GM12892 (cell line): ENCODE data around the gene LINGO1.

Source experiments
- POLR2A ChIP-seq: IDR thresholded peaks from 2 replicates; pipeline ENCODE4 v1.6.1; 2011; ENCODE audit warnings: low read depth, low read length, control low read depth
- POLR2AphosphoS5 ChIP-seq: IDR thresholded peaks from 2 replicates; pipeline ENCODE4 v1.6.1; 2011; ENCODE audit warnings: low read depth, low read length, control low read depth

DNA sequence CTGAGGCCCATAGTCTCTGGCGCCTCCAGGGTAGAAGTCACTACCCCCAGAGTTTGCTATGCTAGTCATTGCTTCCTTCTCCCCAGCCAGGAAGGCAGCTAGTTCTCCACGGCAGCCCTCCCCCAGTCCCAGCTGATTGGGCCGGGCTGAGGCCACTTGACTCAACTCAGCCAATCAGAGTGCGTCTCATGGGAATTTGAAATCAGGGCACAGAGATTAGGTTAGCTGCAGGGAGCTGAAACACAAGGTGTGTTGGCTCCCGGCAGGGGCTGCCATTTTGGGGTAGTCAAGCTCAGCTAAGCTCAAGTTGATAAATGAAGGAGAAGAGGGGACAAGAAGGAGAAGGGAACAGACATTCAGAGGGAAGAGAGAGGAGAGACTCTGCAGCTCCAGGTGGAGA lies 32.8 kb downstream of the LINGO1 start:
- TF ChIP-seq POLR2AphosphoS5: no peak
- no peak for TF ChIP-seq POLR2A
